Ovary (tissue), 3 donors: ENCODE measurements around the gene ZNF280B.

Experiments used
- CTCF ChIP-seq, 3 donors: fragments of 450-650 bp in 2 of 3; fragments of 200-600 bp in 1 of 3; IDR thresholded peaks; one replicate each; pipeline versions ENCODE4 v1.5.1 to v1.8.0; 2016 to 2022; ENCODE audit warnings: antibody characterized with exemption in 3 of 3, mild to moderate bottlenecking in 1 of 3
- EP300 ChIP-seq: sonication (generic); formaldehyde crosslinking; IDR thresholded peaks from one replicate; pipeline ENCODE4 v1.6.1; 2017; ENCODE audit warnings: antibody characterized with exemption
- POLR2A ChIP-seq: fragments of 450-650 bp; IDR thresholded peaks from one replicate; pipeline ENCODE4 v1.6.1; 2017; ENCODE audit warnings: antibody characterized with exemption, mild to moderate bottlenecking, moderate library complexity
- donor health status: DM: no; HTN: no; CAD: no.

DNA sequence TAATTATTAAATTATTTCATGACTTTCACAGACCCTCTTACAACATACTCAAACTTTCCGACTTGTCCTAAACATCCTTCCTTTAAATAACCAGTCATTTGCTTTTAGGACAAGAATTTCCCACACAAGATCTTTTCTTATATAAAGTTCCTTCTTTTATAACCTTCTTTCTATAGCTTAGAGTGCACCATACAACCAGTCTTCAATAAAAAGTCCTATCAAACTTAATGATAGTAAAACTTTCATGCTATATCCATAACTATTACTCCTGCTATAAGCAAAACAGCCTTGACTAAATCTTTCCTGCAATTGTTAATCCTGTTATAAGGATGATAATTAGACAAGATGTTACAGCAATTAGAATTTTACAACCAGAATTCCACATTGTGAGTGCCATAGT lies 47.4 kb downstream of the ZNF280B start:
- no peak for TF ChIP-seq CTCF (IDR thresholded peaks at IDR 0.05)
- TF ChIP-seq EP300: no peak
- TF ChIP-seq POLR2A: no peak
